Liver (tissue), 9 donors: ENCODE results near the gene ZFAND2B. TPM values are rescaled to one million over a fixed set of nuclear protein-coding genes. Genes with fewer than 3 reads are reported as not detected.

Experiments used
- DNase-seq: peaks from one replicate; pipeline ENCODE4 v3.0.0-alpha.2; 2017; ENCODE audit warnings: low spot score
- H3K27ac ChIP-seq, 2 donors: one replicate each; pipeline ENCODE4 v1.7.0; 2013; ENCODE audit warnings: inconsistent platforms in 2 of 2, low read length in 2 of 2, control low read depth in 1 of 2, low read depth in 1 of 2, mild to moderate bottlenecking in 1 of 2
- H3K27me3 ChIP-seq, 4 donors: one replicate each; pipeline versions ENCODE4 v1.6.1 to v1.7.0; 2013; ENCODE audit warnings: low read length in 3 of 4, inconsistent platforms in 1 of 4, mild to moderate bottlenecking in 1 of 4, moderate library complexity in 1 of 4; ENCODE audit not compliant: control insufficient read depth in 4 of 4, insufficient read depth in 4 of 4
- H3K36me3 ChIP-seq, 4 donors: one replicate each; pipeline versions ENCODE4 v1.6.1 to v1.7.0; 2013; ENCODE audit warnings: low read length in 3 of 4, mild to moderate bottlenecking in 3 of 4, low read depth in 1 of 4, moderate library complexity in 1 of 4; ENCODE audit not compliant: control insufficient read depth in 4 of 4, insufficient read depth in 3 of 4
- H3K4me1 ChIP-seq, 4 donors: one replicate each; pipeline versions ENCODE4 v1.6.1 to v1.7.0; 2013; ENCODE audit warnings: low read length in 3 of 4, mild to moderate bottlenecking in 3 of 4, moderate library complexity in 1 of 4; ENCODE audit not compliant: control insufficient read depth in 4 of 4, insufficient read depth in 4 of 4
- H3K4me3 ChIP-seq, 3 donors: one replicate each; pipeline versions ENCODE4 v1.6.1 to v1.7.0; 2013; ENCODE audit warnings: low read length in 3 of 3, control low read depth in 1 of 3, low read depth in 1 of 3, mild to moderate bottlenecking in 1 of 3
- H3K9ac ChIP-seq, 2 donors: one replicate each; pipeline ENCODE4 v1.7.0; 2013; ENCODE audit warnings: low read length in 2 of 2, mild to moderate bottlenecking in 2 of 2, moderate library complexity in 2 of 2, control low read depth in 1 of 2, low read depth in 1 of 2
- H3K9me3 ChIP-seq, 4 donors: one replicate each; pipeline versions ENCODE4 v1.6.1 to v1.7.0; 2013; ENCODE audit warnings: low read length in 3 of 4; ENCODE audit not compliant: control insufficient read depth in 4 of 4
- EGR1 ChIP-seq, 2 donors: IDR thresholded peaks; 2 replicates each; pipeline ENCODE4 v1.6.1; 2016 to 2018; ENCODE audit warnings: antibody characterized with exemption in 2 of 2, low read depth in 2 of 2
- FOXA1 ChIP-seq: IDR thresholded peaks from 2 replicates; pipeline ENCODE4 v1.6.1; 2016; ENCODE audit warnings: antibody characterized with exemption
- FOXA2 ChIP-seq: IDR thresholded peaks from 2 replicates; pipeline ENCODE4 v1.6.1; 2016; ENCODE audit warnings: antibody characterized with exemption
- GABPA ChIP-seq, 2 donors: IDR thresholded peaks in 1 of 2; conservative IDR thresholded peaks in 1 of 2; 2 replicates each; pipeline ENCODE4 v1.6.1; 2016; ENCODE audit warnings: antibody characterized with exemption in 2 of 2, mild to moderate bottlenecking in 1 of 2, moderate library complexity in 1 of 2
- HNF4A ChIP-seq, 2 donors: conservative IDR thresholded peaks; 2 replicates each; pipeline ENCODE4 v1.6.1; 2016; ENCODE audit warnings: antibody characterized with exemption in 2 of 2, mild to moderate bottlenecking in 2 of 2
- HNF4G ChIP-seq: IDR thresholded peaks from 2 replicates; pipeline ENCODE4 v1.6.1; 2016; ENCODE audit warnings: antibody characterized with exemption
- JUND ChIP-seq, 2 donors: IDR thresholded peaks; 2 replicates each; pipeline ENCODE4 v1.6.1; 2016; ENCODE audit warnings: antibody characterized with exemption in 2 of 2
- NR2F2 ChIP-seq: IDR thresholded peaks from 2 replicates; pipeline ENCODE4 v1.6.1; 2016; ENCODE audit warnings: antibody characterized with exemption
- RAD21 ChIP-seq, 2 donors: IDR thresholded peaks; 2 replicates each; pipeline ENCODE4 v1.6.1; 2016; ENCODE audit warnings: antibody characterized with exemption in 2 of 2, mild to moderate bottlenecking in 2 of 2
- RXRA ChIP-seq, 2 donors: IDR thresholded peaks; 2 replicates each; pipeline ENCODE4 v1.6.1; 2017 to 2018; ENCODE audit warnings: antibody characterized with exemption in 2 of 2, mild to moderate bottlenecking in 1 of 2
- SP1 ChIP-seq: IDR thresholded peaks from 2 replicates; pipeline ENCODE4 v1.6.1; 2018; ENCODE audit warnings: antibody characterized with exemption, mild to moderate bottlenecking
- TAF1 ChIP-seq: conservative IDR thresholded peaks from 2 replicates; pipeline ENCODE4 v1.6.1; 2016; ENCODE audit warnings: antibody characterized with exemption, mild to moderate bottlenecking
- YY1 ChIP-seq: IDR thresholded peaks from 2 replicates; pipeline ENCODE4 v1.6.1; 2016; ENCODE audit warnings: antibody characterized with exemption, mild to moderate bottlenecking
- WGBS: extraction: QIAGEN DNeasy Blood & Tissue Kit; methylation state at CpG from one replicate; pipeline ENCODE4 v1.1.7; 2013; 5-methylcytosine and 5-hydroxymethylcytosine counted together
- polyA plus RNA-seq, 2 donors: library from polyadenylated mRNA; stranded (reverse) in 1 of 2; unstranded in 1 of 2; fragments of 200-250 nt in 1 of 2; fragments of >200 nt in 1 of 2; fragmentation: Nextera tagmentation in 1 of 2; extraction: Ambion mirVana in 1 of 2; gene quantifications; one replicate each; pipeline versions ENCODE4 v1.2.1 to v1.2.3, GENCODE V29; 2013 to 2015
- total RNA-seq, 2 donors: library from RNA; depleted of rRNA; stranded (reverse); fragments of >200 nt; gene quantifications; one replicate each; pipeline ENCODE4 v1.2.3, GENCODE V29; 2014
- TF ChIP-seq, protein P1 (sequence below): IDR thresholded peaks from 2 replicates; pipeline ENCODE4 v1.6.1; 2016; ENCODE audit warnings: antibody characterized with exemption
- TF ChIP-seq, protein P2 (sequence below): IDR thresholded peaks from 2 replicates; pipeline ENCODE4 v1.6.1; 2016; ENCODE audit warnings: antibody characterized with exemption, mild to moderate bottlenecking
- TF ChIP-seq, protein P3 (sequence below): IDR thresholded peaks from 2 replicates; pipeline ENCODE4 v1.6.1; 2016; ENCODE audit warnings: antibody characterized with exemption
- TF ChIP-seq, protein P4 (sequence below): IDR thresholded peaks from 2 replicates; pipeline ENCODE4 v1.6.1; 2016; ENCODE audit warnings: antibody characterized with exemption
- TF ChIP-seq, protein P5 (sequence below): fragments of 150-350 bp; IDR thresholded peaks from 2 replicates; pipeline ENCODE4 v1.5.1; 2017; ENCODE audit warnings: improper control_type of control experiment, low read depth, low read length; ENCODE audit not compliant: missing input control
- donor health status: healthy.
- donor health status: healthy.
- donor health status: healthy.
- donor health status: healthy.
- donor health status: healthy.

Gene ZFAND2B
- total and polyA plus RNA-seq, 4 donors, result 19.6 to 53.8 (median 25.8) TPM

DNA sequence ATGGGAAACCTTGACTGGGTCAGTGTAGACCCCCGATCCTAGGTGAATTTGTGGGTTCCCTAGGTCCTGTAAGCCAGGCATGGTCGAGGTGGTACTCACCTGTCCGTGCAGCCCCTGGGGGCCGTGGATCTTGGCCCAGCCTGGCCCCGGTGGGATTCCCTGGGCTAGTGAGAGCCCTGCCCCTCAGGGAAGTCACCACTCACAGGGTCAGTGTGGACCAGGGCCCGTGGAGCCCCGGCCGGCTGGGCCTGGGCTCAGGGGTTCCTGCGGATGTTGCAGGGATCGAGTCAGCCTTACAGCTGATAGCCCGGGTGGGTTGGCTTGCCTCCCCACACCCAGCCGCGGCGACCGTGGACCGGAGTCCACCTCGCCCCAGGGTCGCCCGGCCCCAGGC lies 22.3 kb downstream of the ZFAND2B start:
- DNase-seq, result no peak
- Histone ChIP-seq H3K4me3 (peak overlapping the region; percentile 75 to 94 (median 87)), H3K4me1 (peaks cover 7 to 22% (median 18%) of the 10 kb centered on the region in 4 donors), H3K9me3 (no peaks in the 10 kb centered on the region), H3K36me3 (peaks cover 8 to 41% (median 36%) of the 10 kb centered on the region in 4 donors), H3K9ac (peak overlapping the region; percentile 85 to 89), H3K27ac (peak overlapping the region; percentile 90 to 97), H3K27me3 (no peaks in the 10 kb centered on the region)
- no peak for TF ChIP-seq RXRA (IDR thresholded peaks at IDR 0.05)
- no peak for TF ChIP-seq RAD21 (IDR thresholded peaks at IDR 0.05)
- TF ChIP-seq NR2F2, result no peak
- TF ChIP-seq HNF4G, result no peak
- TF ChIP-seq FOXA1, result no peak
- TF ChIP-seq GABPA (IDR thresholded peaks at IDR 0.05 in 1 of 2, conservative IDR thresholded peaks at IDR 0.05 in 1 of 2), result no peak
- no peak for TF ChIP-seq HNF4A (conservative IDR thresholded peaks at IDR 0.05)
- TF ChIP-seq, protein P1, sequence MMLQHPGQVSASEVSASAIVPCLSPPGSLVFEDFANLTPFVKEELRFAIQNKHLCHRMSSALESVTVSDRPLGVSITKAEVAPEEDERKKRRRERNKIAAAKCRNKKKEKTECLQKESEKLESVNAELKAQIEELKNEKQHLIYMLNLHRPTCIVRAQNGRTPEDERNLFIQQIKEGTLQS, result no peak
- TF ChIP-seq, protein P2, sequence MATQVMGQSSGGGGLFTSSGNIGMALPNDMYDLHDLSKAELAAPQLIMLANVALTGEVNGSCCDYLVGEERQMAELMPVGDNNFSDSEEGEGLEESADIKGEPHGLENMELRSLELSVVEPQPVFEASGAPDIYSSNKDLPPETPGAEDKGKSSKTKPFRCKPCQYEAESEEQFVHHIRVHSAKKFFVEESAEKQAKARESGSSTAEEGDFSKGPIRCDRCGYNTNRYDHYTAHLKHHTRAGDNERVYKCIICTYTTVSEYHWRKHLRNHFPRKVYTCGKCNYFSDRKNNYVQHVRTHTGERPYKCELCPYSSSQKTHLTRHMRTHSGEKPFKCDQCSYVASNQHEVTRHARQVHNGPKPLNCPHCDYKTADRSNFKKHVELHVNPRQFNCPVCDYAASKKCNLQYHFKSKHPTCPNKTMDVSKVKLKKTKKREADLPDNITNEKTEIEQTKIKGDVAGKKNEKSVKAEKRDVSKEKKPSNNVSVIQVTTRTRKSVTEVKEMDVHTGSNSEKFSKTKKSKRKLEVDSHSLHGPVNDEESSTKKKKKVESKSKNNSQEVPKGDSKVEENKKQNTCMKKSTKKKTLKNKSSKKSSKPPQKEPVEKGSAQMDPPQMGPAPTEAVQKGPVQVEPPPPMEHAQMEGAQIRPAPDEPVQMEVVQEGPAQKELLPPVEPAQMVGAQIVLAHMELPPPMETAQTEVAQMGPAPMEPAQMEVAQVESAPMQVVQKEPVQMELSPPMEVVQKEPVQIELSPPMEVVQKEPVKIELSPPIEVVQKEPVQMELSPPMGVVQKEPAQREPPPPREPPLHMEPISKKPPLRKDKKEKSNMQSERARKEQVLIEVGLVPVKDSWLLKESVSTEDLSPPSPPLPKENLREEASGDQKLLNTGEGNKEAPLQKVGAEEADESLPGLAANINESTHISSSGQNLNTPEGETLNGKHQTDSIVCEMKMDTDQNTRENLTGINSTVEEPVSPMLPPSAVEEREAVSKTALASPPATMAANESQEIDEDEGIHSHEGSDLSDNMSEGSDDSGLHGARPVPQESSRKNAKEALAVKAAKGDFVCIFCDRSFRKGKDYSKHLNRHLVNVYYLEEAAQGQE, result no peak
- TF ChIP-seq, protein P3, sequence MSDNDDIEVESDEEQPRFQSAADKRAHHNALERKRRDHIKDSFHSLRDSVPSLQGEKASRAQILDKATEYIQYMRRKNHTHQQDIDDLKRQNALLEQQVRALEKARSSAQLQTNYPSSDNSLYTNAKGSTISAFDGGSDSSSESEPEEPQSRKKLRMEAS, result no peak
- no peak for TF ChIP-seq JUND (IDR thresholded peaks at IDR 0.05)
- TF ChIP-seq TAF1, result no peak
- no peak for TF ChIP-seq EGR1 (IDR thresholded peaks at IDR 0.05; ENCODE audit: low read depth in 2 of 2)
- WGBS, result 3% methylated on average over 19 of the region's 19 CpGs

DNA sequence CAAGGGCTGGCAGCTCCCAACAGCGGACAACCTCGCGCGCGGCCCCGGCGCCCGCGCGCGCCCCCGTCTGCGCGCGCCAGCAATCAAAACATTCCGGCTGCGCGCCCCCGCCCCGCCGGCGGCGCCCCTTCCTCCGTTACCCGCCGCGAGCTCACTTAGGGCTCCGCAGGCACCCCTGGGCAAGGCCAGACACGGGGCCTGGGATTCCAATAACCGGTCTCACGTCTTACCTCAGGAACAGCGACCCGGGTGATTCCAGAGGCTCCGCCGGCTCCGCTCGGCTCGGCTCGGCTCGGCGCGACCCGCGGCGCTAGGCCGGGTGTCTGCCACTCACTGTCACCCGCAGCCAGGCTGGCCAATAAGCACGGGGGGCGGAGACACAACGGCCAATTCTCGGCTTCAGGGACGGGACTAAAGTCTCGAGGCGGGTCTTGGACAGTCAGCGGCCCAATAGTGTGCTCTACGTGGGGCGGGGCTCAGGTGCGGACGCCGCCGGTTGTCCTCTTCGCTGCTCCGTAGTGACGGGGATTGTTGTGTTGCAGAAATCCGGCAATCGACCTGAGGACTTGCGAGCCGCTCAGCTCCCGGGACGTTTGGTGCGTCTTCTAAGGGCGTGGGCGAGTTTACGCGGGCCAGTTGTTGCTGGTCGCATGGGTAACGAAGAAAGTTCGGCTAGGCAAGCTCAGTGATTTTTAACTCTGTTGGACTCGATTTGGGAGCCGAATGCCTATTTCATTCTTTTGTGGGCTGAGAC lies 22.9 kb downstream of the ZFAND2B start, which contains the start of the genes ANKZF1 and ATG9A:
ANKZF1 (plus strand) TSS at position 502 of the 754 bp plus-strand sequence. CDS start 452 bp downstream, outside the sequence.
ATG9A (minus strand) TSS at position 332 of the 754 bp plus-strand sequence. CDS start 1,612 bp downstream, outside the sequence.
- H3K4me3 ChIP-seq, result peak within 1 kb of the TSS; percentile 87 to 97 (median 89)
- H3K27me3 ChIP-seq, result no peaks in the 10 kb centered on the region
- H3K9ac ChIP-seq, result peak within 1 kb of the TSS; percentile 85 to 94
- DNase-seq, result peak; percentile 98
- under 1% methylated on average over 80 of the region's 80 CpGs for WGBS
- H3K27ac ChIP-seq, result peak within 1 kb of the TSS; percentile 90 to 97
- peaks cover 2 to 41% (median 36%) of the 10 kb centered on the region in 4 donors for H3K36me3 ChIP-seq
- no peaks in the 10 kb centered on the region for H3K9me3 ChIP-seq
- H3K4me1 ChIP-seq, result peaks cover 7 to 22% (median 18%) of the 10 kb centered on the region in 4 donors
- TF ChIP-seq, protein P4, sequence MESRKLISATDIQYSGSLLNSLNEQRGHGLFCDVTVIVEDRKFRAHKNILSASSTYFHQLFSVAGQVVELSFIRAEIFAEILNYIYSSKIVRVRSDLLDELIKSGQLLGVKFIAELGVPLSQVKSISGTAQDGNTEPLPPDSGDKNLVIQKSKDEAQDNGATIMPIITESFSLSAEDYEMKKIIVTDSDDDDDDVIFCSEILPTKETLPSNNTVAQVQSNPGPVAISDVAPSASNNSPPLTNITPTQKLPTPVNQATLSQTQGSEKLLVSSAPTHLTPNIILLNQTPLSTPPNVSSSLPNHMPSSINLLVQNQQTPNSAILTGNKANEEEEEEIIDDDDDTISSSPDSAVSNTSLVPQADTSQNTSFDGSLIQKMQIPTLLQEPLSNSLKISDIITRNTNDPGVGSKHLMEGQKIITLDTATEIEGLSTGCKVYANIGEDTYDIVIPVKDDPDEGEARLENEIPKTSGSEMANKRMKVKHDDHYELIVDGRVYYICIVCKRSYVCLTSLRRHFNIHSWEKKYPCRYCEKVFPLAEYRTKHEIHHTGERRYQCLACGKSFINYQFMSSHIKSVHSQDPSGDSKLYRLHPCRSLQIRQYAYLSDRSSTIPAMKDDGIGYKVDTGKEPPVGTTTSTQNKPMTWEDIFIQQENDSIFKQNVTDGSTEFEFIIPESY, result peak; percentile 98
- TF ChIP-seq SP1 (peak; percentile 95), RXRA (IDR thresholded peaks at IDR 0.05) (peak; percentile 57 to 61), GABPA (IDR thresholded peaks at IDR 0.05 in 1 of 2, conservative IDR thresholded peaks at IDR 0.05 in 1 of 2) (peak in 1 of 2 donors; percentile 78), HNF4A (conservative IDR thresholded peaks at IDR 0.05) (peak; percentile 52 to 62), TAF1 (peak; percentile 73), HNF4G (no peak), RAD21 (IDR thresholded peaks at IDR 0.05) (peak; percentile 38 to 54), YY1 (peak; percentile 88), NR2F2 (no peak), EGR1 (IDR thresholded peaks at IDR 0.05; ENCODE audit: low read depth in 2 of 2) (peak; percentile 59 to 74), FOXA2 (no peak), JUND (IDR thresholded peaks at IDR 0.05) (peak in 1 of 2 donors; percentile 69)
- TF ChIP-seq, protein P1, result peak; percentile 43
- TF ChIP-seq, protein P5, sequence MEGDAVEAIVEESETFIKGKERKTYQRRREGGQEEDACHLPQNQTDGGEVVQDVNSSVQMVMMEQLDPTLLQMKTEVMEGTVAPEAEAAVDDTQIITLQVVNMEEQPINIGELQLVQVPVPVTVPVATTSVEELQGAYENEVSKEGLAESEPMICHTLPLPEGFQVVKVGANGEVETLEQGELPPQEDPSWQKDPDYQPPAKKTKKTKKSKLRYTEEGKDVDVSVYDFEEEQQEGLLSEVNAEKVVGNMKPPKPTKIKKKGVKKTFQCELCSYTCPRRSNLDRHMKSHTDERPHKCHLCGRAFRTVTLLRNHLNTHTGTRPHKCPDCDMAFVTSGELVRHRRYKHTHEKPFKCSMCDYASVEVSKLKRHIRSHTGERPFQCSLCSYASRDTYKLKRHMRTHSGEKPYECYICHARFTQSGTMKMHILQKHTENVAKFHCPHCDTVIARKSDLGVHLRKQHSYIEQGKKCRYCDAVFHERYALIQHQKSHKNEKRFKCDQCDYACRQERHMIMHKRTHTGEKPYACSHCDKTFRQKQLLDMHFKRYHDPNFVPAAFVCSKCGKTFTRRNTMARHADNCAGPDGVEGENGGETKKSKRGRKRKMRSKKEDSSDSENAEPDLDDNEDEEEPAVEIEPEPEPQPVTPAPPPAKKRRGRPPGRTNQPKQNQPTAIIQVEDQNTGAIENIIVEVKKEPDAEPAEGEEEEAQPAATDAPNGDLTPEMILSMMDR, result no peak
- TF ChIP-seq, protein P2, result no peak
